ENCODE data around the gene MUC16. TPM values are rescaled to one million over a fixed set of nuclear protein-coding genes. Genes with fewer than 3 reads are reported as not detected.
A peak's percentile ranks its signal among the peaks of the same experiment; 100 is the strongest.

MUC16 gene
- total and polyA plus RNA-seq, 2 donors (not counting 1 experiment from before 2014, with no cell fraction given) = 0.91 to 1.1 TPM

GRCh38 chr19:9032136-9032631, 22.0 kb upstream of the MUC16 start:
- Mint-ChIP-seq H3K9me3 (ENCODE audit: insufficient read depth) (no peaks in the 10 kb centered on the region), H3K4me1 (no peaks in the 10 kb centered on the region), H3K27me3 (no peaks in the 10 kb centered on the region), H3K4me3 (no peak overlapping the region), H3K27ac (no peak overlapping the region)
- peaks cover 0 to 3% (median 0%) of the 10 kb centered on the region in 3 donors for H3K9me3 ChIP-seq (ENCODE audit: control extremely low read depth in 1 of 3, control insufficient read depth in 2 of 3, insufficient read depth in 1 of 3, low read length in 2 of 3)
- no peak overlapping the region for H2AFZ ChIP-seq (ENCODE audit: insufficient read depth, low read depth, low read length, poor library complexity, severe bottlenecking)
- H4K20me1 ChIP-seq (ENCODE audit: control insufficient read depth, insufficient read depth, low read length, poor library complexity, severe bottlenecking) = no peaks in the 10 kb centered on the region
- H3K36me3 ChIP-seq (replicated peaks in 1 of 2; ENCODE audit: control extremely low read depth in 1 of 2, control insufficient read depth in 1 of 2, extremely low read depth in 1 of 2, insufficient read depth in 2 of 2, low read length in 1 of 2) = no peaks in the 10 kb centered on the region
- no peak overlapping the region for H3K4me2 ChIP-seq (replicated peaks; ENCODE audit: low read depth, low read length, poor library complexity, severe bottlenecking)
- WGBS (ENCODE audit: insufficient coverage) = 76% methylated on average over 5 of the region's 5 CpGs
- H3K9ac ChIP-seq (ENCODE audit: low read length) = no peak overlapping the region
- no peak for TF ChIP-seq EZH2 (IDR thresholded peaks at IDR 0.05; ENCODE audit: borderline replicate concordance, insufficient read depth, low read depth, low read length, poor library complexity, severe bottlenecking)
- TF ChIP-seq CTCF (IDR thresholded peaks at IDR 0.05) = no peak
- intact Hi-C loops (cut with micrococcal nuclease) = no loop called here
- H3K4me3 ChIP-seq (ENCODE audit: control extremely low read depth in 1 of 5, extremely low read depth in 1 of 5, insufficient read depth in 1 of 5, low read depth in 2 of 5, low read length in 4 of 5) = no peak overlapping the region
- POLR2A ChIA-PET = no interaction called here
- CTCF ChIA-PET = no interaction called here
- ATAC-seq (ENCODE audit: low read depth) = no peak
- H3K79me2 ChIP-seq (ENCODE audit: control insufficient read depth, insufficient read depth, low read length) = no peaks in the 10 kb centered on the region
- peak; percentile 7 for DNase-seq
- H3K27me3 ChIP-seq (replicated peaks in 1 of 4; ENCODE audit: control extremely low read depth in 1 of 4, control insufficient read depth in 3 of 4, insufficient read depth in 4 of 4, low read length in 3 of 4) = no peaks in the 10 kb centered on the region
- no peaks in the 10 kb centered on the region for H3K4me1 ChIP-seq (ENCODE audit: control insufficient read depth in 2 of 2, insufficient read depth in 2 of 2, low read length in 2 of 2)
- H3K27ac ChIP-seq (ENCODE audit: low read length in 2 of 2) = no peak overlapping the region

DNA sequence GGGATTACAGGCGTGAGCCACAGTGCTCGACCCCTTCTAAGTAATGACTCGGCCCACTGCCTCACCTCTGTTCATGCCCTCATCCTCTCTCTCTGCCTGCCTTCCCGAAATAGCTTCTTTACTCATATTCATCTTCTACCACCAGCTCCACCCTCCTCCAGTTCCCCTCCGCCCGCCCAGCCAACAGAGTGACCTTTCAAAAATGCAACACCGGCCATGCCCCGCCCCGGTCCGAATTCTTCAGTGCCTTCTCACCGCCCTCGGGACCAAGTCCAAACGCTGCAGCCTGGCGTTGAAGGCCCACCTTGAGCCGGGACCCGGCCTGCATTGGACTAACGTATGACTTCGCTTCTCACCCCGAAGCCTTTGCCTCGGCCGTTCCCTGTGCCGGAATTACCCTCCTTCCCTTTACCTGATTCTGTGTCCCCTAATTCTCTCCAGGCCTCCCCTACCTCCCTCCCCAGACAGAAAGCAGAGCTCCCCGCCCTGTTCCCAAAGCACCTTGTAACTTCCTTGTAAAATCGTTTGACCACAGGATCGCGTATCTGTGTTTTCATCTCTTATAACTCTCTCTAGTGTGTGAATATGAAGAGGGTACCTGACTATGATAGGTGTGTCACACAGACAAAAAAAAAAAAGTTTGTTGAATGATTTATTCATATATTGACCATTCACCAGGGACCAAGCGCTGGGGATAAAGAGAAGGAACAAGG, 8.1 kb upstream of the MUC16 start:
- WGBS (ENCODE audit: insufficient coverage) = 85% methylated on average over 23 of the region's 27 CpGs

More for the DNA sequence above, 8.1 kb upstream of the MUC16 start:
- H3K4me2 ChIP-seq (replicated peaks; ENCODE audit: low read depth, low read length, poor library complexity, severe bottlenecking) = no peak overlapping the region
- Mint-ChIP-seq H3K27me3 (no peaks in the 10 kb centered on the region), H3K9me3 (ENCODE audit: insufficient read depth) (no peaks in the 10 kb centered on the region), H3K4me3 (no peak overlapping the region), H3K27ac (no peak overlapping the region), H3K4me1 (no peaks in the 10 kb centered on the region)
- no peak for ATAC-seq (ENCODE audit: low read depth)
- ChIA-PET CTCF (interaction anchor here (0.7 kb wide), 1 partner anchor 105 kb away, joined by 3 read pairs; no protein-coding TSS in a partner anchor), POLR2A (no interaction called here)
- no peak overlapping the region for H3K4me3 ChIP-seq (ENCODE audit: control extremely low read depth in 1 of 5, extremely low read depth in 1 of 5, insufficient read depth in 1 of 5, low read depth in 2 of 5, low read length in 4 of 5)
- no peak overlapping the region for H2AFZ ChIP-seq (ENCODE audit: insufficient read depth, low read depth, low read length, poor library complexity, severe bottlenecking)
- no peaks in the 10 kb centered on the region for H3K79me2 ChIP-seq (ENCODE audit: control insufficient read depth, insufficient read depth, low read length)
- TF ChIP-seq EZH2 (IDR thresholded peaks at IDR 0.05; ENCODE audit: borderline replicate concordance, insufficient read depth, low read depth, low read length, poor library complexity, severe bottlenecking) (no peak), CTCF (IDR thresholded peaks at IDR 0.05) (no peak)
- H3K36me3 ChIP-seq (replicated peaks in 1 of 2; ENCODE audit: control extremely low read depth in 1 of 2, control insufficient read depth in 1 of 2, extremely low read depth in 1 of 2, insufficient read depth in 2 of 2, low read length in 1 of 2) = no peaks in the 10 kb centered on the region
- no peaks in the 10 kb centered on the region for H3K27me3 ChIP-seq (replicated peaks in 1 of 4; ENCODE audit: control extremely low read depth in 1 of 4, control insufficient read depth in 3 of 4, insufficient read depth in 4 of 4, low read length in 3 of 4)
- no peaks in the 10 kb centered on the region for H4K20me1 ChIP-seq (ENCODE audit: control insufficient read depth, insufficient read depth, low read length, poor library complexity, severe bottlenecking)
- peaks cover 0 to 18% (median 0%) of the 10 kb centered on the region in 3 donors for H3K9me3 ChIP-seq (ENCODE audit: control extremely low read depth in 1 of 3, control insufficient read depth in 2 of 3, insufficient read depth in 1 of 3, low read length in 2 of 3)
- H3K4me1 ChIP-seq (ENCODE audit: control insufficient read depth in 2 of 2, insufficient read depth in 2 of 2, low read length in 2 of 2) = no peaks in the 10 kb centered on the region
- intact Hi-C loops (cut with micrococcal nuclease) = no loop called here
- H3K9ac ChIP-seq (ENCODE audit: low read length) = no peak overlapping the region
- no peak for DNase-seq
- H3K27ac ChIP-seq (ENCODE audit: low read length in 2 of 2) = no peak overlapping the region

Measured in B cell (primary cell).